Trophoblast cell (in vitro differentiated cells and primary cell): Measurements from ENCODE around the gene YWHAQ.
"Not testable (repeated sequence)": the region's sequence is repeated elsewhere in the genome, so short reads cannot be mapped to it uniquely, and the experiment has no call there.

Source experiments
- DNase-seq, 2 donors: peaks; one replicate each; pipeline ENCODE4 v3.0.0-alpha.2; 2016
- H2AFZ ChIP-seq: 2 replicates; pipeline ENCODE4 v1.6.1; 2013; ENCODE audit warnings: low read length, moderate library complexity, mild to moderate bottlenecking; ENCODE audit not compliant: insufficient read depth, poor library complexity
- H2AK5ac ChIP-seq: 2 replicates; pipeline ENCODE4 v1.6.1; 2013; ENCODE audit warnings: mild to moderate bottlenecking, low read length
- H2BK120ac ChIP-seq: 2 replicates; pipeline ENCODE4 v1.6.1; 2013; ENCODE audit warnings: low read length, mild to moderate bottlenecking, moderate library complexity; ENCODE audit not compliant: insufficient read depth, poor library complexity
- H2BK12ac ChIP-seq: 2 replicates; pipeline ENCODE4 v1.6.1; 2013; ENCODE audit warnings: mild to moderate bottlenecking, low read length, moderate library complexity
- H2BK5ac ChIP-seq: 2 replicates; pipeline ENCODE4 v1.6.1; 2013; ENCODE audit warnings: low read length, low read depth, moderate library complexity, mild to moderate bottlenecking; ENCODE audit not compliant: poor library complexity
- H3K14ac ChIP-seq: 2 replicates; pipeline ENCODE4 v1.6.1; 2013; ENCODE audit warnings: mild to moderate bottlenecking, low read length
- H3K18ac ChIP-seq: 2 replicates; pipeline ENCODE4 v1.6.1; 2013; ENCODE audit warnings: mild to moderate bottlenecking, low read length
- H3K23ac ChIP-seq: 2 replicates; pipeline ENCODE4 v1.6.1; 2013; ENCODE audit warnings: low read length
- H3K27ac ChIP-seq: 2 replicates; pipeline ENCODE4 v1.5.1; 2013; ENCODE audit warnings: low read depth, mild to moderate bottlenecking, inconsistent platforms, low read length, moderate library complexity
- H3K27me3 ChIP-seq: 2 replicates; pipeline ENCODE4 v1.6.1; 2013; ENCODE audit warnings: inconsistent platforms, mild to moderate bottlenecking, low read length, moderate library complexity; ENCODE audit not compliant: insufficient read depth
- H3K36me3 ChIP-seq, 2 experiments: 1 replicate in 1 of 2; 2 replicates in 1 of 2; pipeline ENCODE4 v1.6.1; 2013; ENCODE audit warnings: low read length in 2 of 2, mild to moderate bottlenecking in 2 of 2, moderate library complexity in 1 of 2; ENCODE audit not compliant: insufficient read depth in 2 of 2, control insufficient read depth in 1 of 2
- H3K4ac ChIP-seq: 2 replicates; pipeline ENCODE4 v1.6.1; 2013; ENCODE audit warnings: low read depth, mild to moderate bottlenecking, low read length, moderate library complexity
- H3K4me1 ChIP-seq, 2 experiments: 1 replicate in 1 of 2; 2 replicates in 1 of 2; pipeline ENCODE4 v1.6.1; 2013; ENCODE audit warnings: low read length in 2 of 2, mild to moderate bottlenecking in 2 of 2, moderate library complexity in 1 of 2; ENCODE audit not compliant: insufficient read depth in 2 of 2, control insufficient read depth in 1 of 2
- H3K4me2 ChIP-seq: 2 replicates; pipeline ENCODE4 v1.6.1; 2013; ENCODE audit warnings: inconsistent platforms, mild to moderate bottlenecking, low read length, moderate library complexity
- H3K4me3 ChIP-seq: 2 replicates; pipeline ENCODE4 v1.5.1; 2013; ENCODE audit warnings: mild to moderate bottlenecking, low read depth, low read length, inconsistent platforms
- H3K79me1 ChIP-seq: one replicate; pipeline ENCODE4 v1.6.1; 2013; ENCODE audit warnings: low read length
- H3K79me2 ChIP-seq: 2 replicates; pipeline ENCODE4 v1.6.1; 2013; ENCODE audit warnings: low read length, mild to moderate bottlenecking; ENCODE audit not compliant: control insufficient read depth, insufficient read depth, poor library complexity
- H3K9ac ChIP-seq: 2 replicates; pipeline ENCODE4 v1.6.1; 2013; ENCODE audit warnings: mild to moderate bottlenecking, low read length
- H3K9me3 ChIP-seq: 2 replicates; pipeline ENCODE4 v1.6.1; 2013; ENCODE audit warnings: low read depth, mild to moderate bottlenecking, control low read depth, inconsistent platforms, low read length; ENCODE audit not compliant: insufficient read depth
- H4K12ac ChIP-seq: 2 replicates; pipeline ENCODE4 v1.6.1; 2013; ENCODE audit warnings: low read depth, mild to moderate bottlenecking, low read length, moderate library complexity
- H4K8ac ChIP-seq: 2 replicates; pipeline ENCODE4 v1.6.1; 2013; ENCODE audit warnings: low read depth, mild to moderate bottlenecking, low read length, moderate library complexity
- H4K91ac ChIP-seq: one replicate; pipeline ENCODE4 v1.6.1; 2013; ENCODE audit warnings: low read depth, mild to moderate bottlenecking, low read length, moderate library complexity
- WGBS: extraction: QIAGEN DNeasy Blood & Tissue Kit; methylation state at CpG from one replicate; pipeline ENCODE4 v1.1.7; 2013; ENCODE audit warnings: missing lambda C conversion rate; ENCODE audit not compliant: insufficient read length, insufficient coverage; ENCODE audit errors: extremely low coverage; 5-methylcytosine and 5-hydroxymethylcytosine counted together

Gene YWHAQ

GRCh38 chr2:9617296-9617695 lies 13.5 kb downstream of the YWHAQ start:
- H4K91ac ChIP-seq, result no peak overlapping the region
- no peak overlapping the region for H3K9ac ChIP-seq
- H2AFZ ChIP-seq, result no peak overlapping the region
- H3K18ac ChIP-seq, result no peak overlapping the region
- H3K79me1 ChIP-seq, result no peaks in the 10 kb centered on the region
- H3K9me3 ChIP-seq, result no peaks in the 10 kb centered on the region
- H3K36me3 ChIP-seq, result peaks cover 4 to 5% of the 10 kb centered on the region in 2 experiments
- no peak overlapping the region for H2AK5ac ChIP-seq
- no peaks in the 10 kb centered on the region for H3K4me1 ChIP-seq
- H3K27me3 ChIP-seq, result no peaks in the 10 kb centered on the region
- H3K4ac ChIP-seq, result peak overlapping the region; percentile 43
- H2BK12ac ChIP-seq, result no peak overlapping the region
- H2BK5ac ChIP-seq, result no peak overlapping the region
- H4K12ac ChIP-seq, result no peak overlapping the region
- WGBS, result no CpG with 5 or more reads among the region's 5 CpGs
- no peak overlapping the region for H3K4me2 ChIP-seq
- no peak overlapping the region for H4K8ac ChIP-seq
- H3K27ac ChIP-seq, result no peak overlapping the region
- H3K14ac ChIP-seq, result no peak overlapping the region
- DNase-seq, result no peak
- H3K4me3 ChIP-seq, result no peak overlapping the region
- H3K79me2 ChIP-seq, result peaks cover 2% of the 10 kb centered on the region
- H3K23ac ChIP-seq, result no peak overlapping the region
- H2BK120ac ChIP-seq, result no peak overlapping the region

- Histone ChIP-seq H2AFZ (no peak overlapping the region), H3K36me3 (peaks cover 7 to 8% of the 10 kb centered on the region in 2 experiments), H2BK12ac (no peak overlapping the region), H3K27me3 (no peaks in the 10 kb centered on the region), H3K79me1 (no peaks in the 10 kb centered on the region), H3K79me2 (peaks cover 8% of the 10 kb centered on the region), H3K9me3 (no peaks in the 10 kb centered on the region), H4K12ac (no peak overlapping the region), H2BK120ac (no peak overlapping the region), H2BK5ac (no peak overlapping the region), H4K91ac (no peak overlapping the region), H4K8ac (no peak overlapping the region), H3K9ac (no peak overlapping the region), H3K4me3 (no peak overlapping the region), H3K23ac (no peak overlapping the region), H2AK5ac (no peak overlapping the region), H3K4me1 (no peaks in the 10 kb centered on the region), H3K4me2 (no peak overlapping the region), H3K4ac (no peak overlapping the region), H3K18ac (no peak overlapping the region), H3K27ac (no peak overlapping the region), H3K14ac (no peak overlapping the region)
- WGBS, result no CpG with 5 or more reads among the region's 3 CpGs
- DNase-seq, result no peak
Measured at GRCh38 chr2:9614562-9614961, 16.2 kb downstream of the YWHAQ start.

- peak overlapping the region; percentile 57 for H3K4ac ChIP-seq
- H3K9ac ChIP-seq, result no peak overlapping the region
- H4K12ac ChIP-seq, result no peak overlapping the region
- no peak overlapping the region for H3K23ac ChIP-seq
- H4K91ac ChIP-seq, result no peak overlapping the region
- H2BK5ac ChIP-seq, result no peak overlapping the region
- H2AFZ ChIP-seq, result no peak overlapping the region
- H3K27me3 ChIP-seq, result no peaks in the 10 kb centered on the region
- WGBS, result no CpG with 5 or more reads among the region's 1 CpG
- no peak overlapping the region for H3K4me2 ChIP-seq
- H3K36me3 ChIP-seq, result peaks cover 7 to 8% of the 10 kb centered on the region in 2 experiments
- H3K18ac ChIP-seq, result no peak overlapping the region
- H2AK5ac ChIP-seq, result no peak overlapping the region
- no peak overlapping the region for H3K14ac ChIP-seq
- H2BK12ac ChIP-seq, result no peak overlapping the region
- no peaks in the 10 kb centered on the region for H3K9me3 ChIP-seq
- H3K4me3 ChIP-seq, result no peak overlapping the region
- peaks cover 8% of the 10 kb centered on the region for H3K79me2 ChIP-seq
- no peaks in the 10 kb centered on the region for H3K79me1 ChIP-seq
- H3K4me1 ChIP-seq, result peaks cover 2 to 3% of the 10 kb centered on the region in 2 experiments
- H4K8ac ChIP-seq, result no peak overlapping the region
- no peak overlapping the region for H2BK120ac ChIP-seq
- no peak overlapping the region for H3K27ac ChIP-seq
- no peak for DNase-seq
Measured at GRCh38 chr2:9613291-9613690, 17.5 kb downstream of the YWHAQ start.

GRCh38 chr2:9611549-9611912 lies 19.3 kb downstream of the YWHAQ start:
- no CpG with 5 or more reads among the region's 8 CpGs for WGBS

More at GRCh38 chr2:9611549-9611912, 19.3 kb downstream of the YWHAQ start:
- not testable (repeated sequence) for H2BK120ac ChIP-seq, H3K14ac ChIP-seq, H3K18ac ChIP-seq, H3K4me1 ChIP-seq, H3K36me3 ChIP-seq, H4K8ac ChIP-seq, H3K27ac ChIP-seq, H3K4me3 ChIP-seq, H4K91ac ChIP-seq, H3K9ac ChIP-seq, H3K9me3 ChIP-seq, H2AFZ ChIP-seq, H3K4me2 ChIP-seq, H2BK12ac ChIP-seq, H3K79me1 ChIP-seq, H3K23ac ChIP-seq, H4K12ac ChIP-seq, H3K27me3 ChIP-seq, H2BK5ac ChIP-seq, H2AK5ac ChIP-seq, DNase-seq
- Histone ChIP-seq H3K4ac (peak overlapping the region; percentile 68), H3K79me2 (peaks cover 14% of the 10 kb centered on the region)
